ENCODE data around the gene HDDC2.

DNA sequence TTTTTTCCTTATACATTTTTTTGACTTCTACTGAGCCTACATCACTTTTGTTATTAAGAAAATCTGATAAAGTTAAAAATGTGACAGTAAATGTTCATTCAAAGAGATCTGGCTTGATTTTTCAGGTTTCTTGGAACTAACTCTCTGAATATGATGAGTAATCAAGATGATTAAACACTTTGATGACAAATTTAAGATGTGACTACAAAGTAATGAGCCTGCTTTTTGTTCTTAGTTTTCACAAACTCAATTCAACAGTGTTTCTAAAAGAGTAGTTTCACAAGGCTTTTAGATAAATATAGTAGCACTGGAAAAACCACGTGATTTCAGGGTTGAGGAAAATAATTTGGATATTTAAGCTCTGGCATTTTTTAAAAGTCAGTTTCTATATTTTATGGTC, 37.9 kb upstream of the HDDC2 start:
- no peak for TF ChIP-seq CTCF (conservative IDR thresholded peaks at IDR 0.05; ENCODE audit: low read length)
- no peak for TF ChIP-seq EZH2phosphoT487 (IDR thresholded peaks at IDR 0.05; ENCODE audit: borderline replicate concordance, low read depth, low read length)
